ENCODE data around the gene NCL.
"Not testable (repeated sequence)": the region's sequence is repeated elsewhere in the genome, so short reads cannot be mapped to it uniquely, and the experiment has no call there.

The NCL gene

GRCh38 chr2:231429901-231430300 lies 34.4 kb downstream of the NCL start:
- no peak for DNase-seq

GRCh38 chr2:231429152-231429551 lies 35.1 kb downstream of the NCL start:
- no peak for DNase-seq

GRCh38 chr2:231427116-231427515 lies 37.2 kb downstream of the NCL start:
- no peak for DNase-seq

- DNase-seq: no peak
These were observed 38.2 kb downstream of the NCL start for GRCh38 chr2:231425811-231426703.

GRCh38 chr2:231425291-231425810 lies 38.9 kb downstream of the NCL start:
- DNase-seq: no peak

- DNase-seq: no peak
These were observed 41.1 kb downstream of the NCL start for GRCh38 chr2:231423176-231423575.

- DNase-seq: no peak
These were observed 42.2 kb downstream of the NCL start for GRCh38 chr2:231422056-231422455.

GRCh38 chr2:231421051-231421580 lies 43.2 kb downstream of the NCL start:
- DNase-seq: no peak

GRCh38 chr2:231418820-231419640 lies 45.3 kb downstream of the NCL start:
- DNase-seq: no peak

- DNase-seq: no peak
These were observed 49.3 kb downstream of the NCL start for GRCh38 chr2:231415029-231415428.

- DNase-seq: no peak
These were observed 50.3 kb downstream of the NCL start for GRCh38 chr2:231413921-231414476.

- no peak for DNase-seq
These were observed 50.8 kb downstream of the NCL start for GRCh38 chr2:231413456-231413855.

GRCh38 chr2:231412618-231412963 lies 51.7 kb downstream of the NCL start:
- no peak for DNase-seq

- peak; percentile 32 for DNase-seq
These were observed 52.3 kb downstream of the NCL start for GRCh38 chr2:231411831-231412617.

GRCh38 chr2:231411237-231411636 lies 53.0 kb downstream of the NCL start:
- no peak for DNase-seq

- DNase-seq: no peak
These were observed 53.8 kb downstream of the NCL start for GRCh38 chr2:231410293-231411004.

- DNase-seq: no peak
These were observed 54.5 kb downstream of the NCL start for GRCh38 chr2:231409776-231410175.

GRCh38 chr2:231408304-231408703 lies 56.0 kb downstream of the NCL start:
- not testable (repeated sequence) for DNase-seq

- DNase-seq: not testable (repeated sequence)
These were observed 56.6 kb downstream of the NCL start for GRCh38 chr2:231407686-231408085.

- not testable (repeated sequence) for DNase-seq
These were observed 58.5 kb downstream of the NCL start for GRCh38 chr2:231405601-231406367.

- not testable (repeated sequence) for DNase-seq
These were observed 60.1 kb downstream of the NCL start for GRCh38 chr2:231404183-231404578.

All from CD4-positive, alpha-beta T cell treated with Interleukin-17A for 4 hours (primary cell).